Activated T-cell treated with anti-CD3 and anti-CD28 coated beads for 4 hours (primary cell): ENCODE measurements around the gene REM1.
"Not testable (repeated sequence)": the region's sequence is repeated elsewhere in the genome, so short reads cannot be mapped to it uniquely, and the experiment has no call there.

Experiments
- DNase-seq: peaks from one replicate; pipeline ENCODE4 v3.0.0-alpha.2; 2020

Gene REM1

GRCh38 chr20:31485450-31486339, 10.6 kb downstream of the REM1 start:
- DNase-seq = no peak

DNA sequence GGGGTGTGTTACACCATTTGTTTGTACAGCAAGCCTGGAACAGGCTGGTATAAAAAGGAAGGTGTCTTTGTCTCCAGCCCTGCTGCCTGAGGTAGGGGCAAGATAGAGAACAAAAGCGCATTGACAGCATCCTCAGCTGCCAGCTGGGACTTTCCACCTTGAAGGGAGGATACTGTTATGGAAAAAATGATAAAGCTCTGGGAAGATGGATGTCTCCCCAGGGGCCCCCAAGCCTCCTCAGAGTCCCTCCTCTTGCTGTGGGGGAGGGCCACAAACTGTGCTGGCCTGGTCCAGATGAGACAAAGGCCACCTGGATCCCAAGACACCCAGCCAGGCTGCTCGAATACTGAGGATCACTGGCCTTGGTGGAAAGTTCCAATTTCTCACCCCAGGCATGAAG, 13.0 kb downstream of the REM1 start:
- DNase-seq = no peak

GRCh38 chr20:31489152-31489551, 14.1 kb downstream of the REM1 start:
- DNase-seq = no peak

DNA sequence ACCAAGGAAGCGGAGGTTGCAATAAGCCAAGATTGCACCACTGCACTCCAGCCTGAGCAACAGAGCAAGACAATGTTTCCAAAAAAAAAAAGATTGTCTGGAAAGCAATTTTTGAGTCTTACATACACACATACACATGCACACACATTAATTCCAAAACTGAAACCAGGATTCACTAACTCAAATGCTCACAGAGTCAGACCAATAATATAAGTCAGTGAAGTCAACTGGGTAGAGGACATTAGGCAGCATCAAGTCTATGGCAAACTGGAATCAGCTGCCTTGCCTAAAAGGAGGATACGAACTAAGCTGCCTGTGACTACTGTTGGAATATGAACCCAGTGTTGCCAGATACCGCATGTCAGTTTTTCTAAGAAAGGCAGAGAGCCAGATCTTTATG, 15.7 kb downstream of the REM1 start:
- DNase-seq = no peak

DNA sequence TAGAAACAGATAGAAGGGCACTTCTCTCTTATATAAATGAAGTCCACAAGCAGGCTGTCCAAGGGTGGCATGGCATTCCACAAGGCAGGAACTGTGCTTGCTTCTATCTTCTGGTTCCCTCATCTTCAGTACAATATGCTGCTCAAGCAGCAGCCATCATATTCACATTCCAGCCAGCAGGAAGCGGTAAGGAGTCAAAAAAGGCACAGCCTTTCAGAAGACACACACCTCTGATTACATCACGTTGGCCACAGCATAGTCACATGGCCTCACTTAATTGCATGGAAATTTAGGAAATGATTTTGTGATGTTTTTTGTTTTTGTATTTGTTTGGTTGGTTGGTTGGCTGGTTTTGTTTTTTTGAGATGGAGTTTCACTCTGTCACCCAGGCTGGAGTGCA, 19.0 kb downstream of the REM1 start:
- no peak for DNase-seq

DNA sequence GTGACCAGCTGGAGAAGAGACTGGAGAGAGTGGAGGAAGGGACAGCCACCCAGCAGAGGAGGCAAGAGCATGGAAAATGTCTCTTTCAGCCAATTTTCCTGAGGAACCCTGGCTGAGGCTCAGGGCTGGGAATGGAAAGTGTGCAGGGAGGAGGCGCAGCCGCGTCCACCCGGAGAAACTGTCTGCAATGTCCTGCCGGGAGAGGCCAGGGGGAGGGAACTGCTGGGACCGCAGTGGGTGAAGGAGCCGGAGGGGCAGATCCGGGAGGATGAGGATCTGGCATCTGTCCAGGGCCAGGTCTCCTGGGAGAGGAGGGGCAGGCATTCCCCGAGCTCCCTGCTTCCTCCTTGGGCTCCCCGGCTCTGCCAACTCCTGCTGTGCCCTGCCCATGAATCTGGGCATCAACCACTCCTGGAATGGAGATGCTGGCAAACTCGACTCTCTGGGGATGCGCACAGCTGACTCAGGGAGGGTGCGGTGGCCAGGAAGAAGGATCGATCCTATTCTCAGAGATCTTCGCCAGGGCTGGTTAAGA, 21.7 kb downstream of the REM1 start:
- no peak for DNase-seq

DNA sequence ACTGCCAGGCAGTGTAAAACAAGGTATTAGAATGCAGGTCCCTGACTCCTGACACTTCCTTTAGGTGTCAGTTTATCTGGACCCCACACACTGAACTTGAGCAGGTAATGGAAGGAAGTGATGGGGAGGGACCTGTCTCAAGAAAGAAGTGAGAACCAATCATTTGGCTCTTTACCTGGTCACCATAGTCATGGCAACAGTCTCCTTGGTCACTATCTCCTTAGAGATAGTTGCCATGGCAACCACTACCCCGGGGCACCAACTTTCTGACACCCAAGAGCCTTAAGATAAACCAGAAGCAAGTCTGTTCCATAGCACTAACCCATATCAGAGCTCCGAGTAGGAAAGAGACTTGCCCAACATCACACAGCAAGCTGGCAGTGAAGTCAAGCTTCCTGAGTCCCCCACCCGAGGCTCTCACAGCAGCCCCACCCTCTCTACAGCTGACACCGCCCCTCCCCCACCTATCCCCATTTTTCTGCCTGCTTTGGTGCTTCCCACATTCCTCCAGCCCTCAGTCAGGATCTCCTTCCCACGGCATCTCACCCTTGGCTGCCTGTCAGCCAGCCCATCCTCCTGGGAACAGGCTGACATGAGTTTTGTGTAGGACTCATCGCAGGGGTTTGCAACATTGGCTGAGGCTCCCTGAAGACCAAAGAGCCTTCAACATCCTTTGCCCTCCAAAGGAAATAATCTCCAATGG, 22.9 kb downstream of the REM1 start:
- no peak for DNase-seq

GRCh38 chr20:31500527-31500926, 25.4 kb downstream of the REM1 start:
- no peak for DNase-seq

- DNase-seq = peak; percentile 63
Measured at GRCh38 chr20:31502884-31503673, 28.0 kb downstream of the REM1 start.

GRCh38 chr20:31505903-31506302, 30.8 kb downstream of the REM1 start:
- DNase-seq = no peak

- DNase-seq = no peak
Measured at GRCh38 chr20:31508517-31509244, 33.6 kb downstream of the REM1 start.

DNA sequence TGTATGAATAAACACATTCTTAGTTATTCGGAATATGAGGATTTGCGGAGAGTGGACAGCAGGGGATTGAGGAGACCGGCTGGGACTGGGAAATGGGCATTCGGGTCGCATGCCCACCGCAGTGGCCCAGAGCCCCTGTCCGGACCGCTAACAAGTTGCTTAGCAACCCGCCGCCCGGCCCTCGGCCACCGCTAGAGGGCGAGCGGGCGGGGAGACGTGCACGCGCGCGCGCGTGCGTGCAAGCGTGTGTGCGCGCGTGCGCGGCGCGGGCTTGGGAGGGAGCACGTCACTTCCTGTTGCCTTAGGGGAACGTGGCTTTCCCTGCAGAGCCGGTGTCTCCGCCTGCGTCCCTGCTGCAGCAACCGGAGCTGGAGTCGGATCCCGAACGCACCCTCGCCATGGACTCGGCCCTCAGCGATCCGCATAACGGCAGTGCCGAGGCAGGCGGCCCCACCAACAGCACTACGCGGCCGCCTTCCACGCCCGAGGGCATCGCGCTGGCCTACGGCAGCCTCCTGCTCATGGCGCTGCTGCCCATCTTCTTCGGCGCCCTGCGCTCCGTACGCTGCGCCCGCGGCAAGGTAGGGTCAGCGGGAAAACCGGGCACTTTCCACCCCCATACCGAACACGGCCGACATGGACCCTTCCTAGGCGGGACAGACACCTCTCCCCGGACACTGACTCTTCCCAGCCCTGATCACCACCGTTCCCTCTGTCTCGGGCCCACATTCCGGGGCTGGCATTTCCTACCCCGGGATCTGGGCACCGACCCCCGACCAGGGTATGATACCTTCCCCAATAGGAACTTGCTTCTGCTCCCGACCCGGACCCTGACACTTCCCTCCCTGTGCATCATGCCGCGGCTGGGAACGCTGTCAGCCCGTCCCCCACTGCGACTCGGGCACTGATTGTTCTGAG, 39.3 kb downstream of the REM1 start, which contains the start of gene HM13:
Gene HM13 (plus strand): TSS at position 289 of the 918 bp plus-strand sequence. CDS start 110 bp downstream, at position 399.
- DNase-seq = peak; percentile 78

- no peak for DNase-seq
Measured at GRCh38 chr20:31515072-31515774, 40.1 kb downstream of the REM1 start.

- no peak for DNase-seq
Measured at GRCh38 chr20:31515775-31516107, 40.7 kb downstream of the REM1 start.

- no peak for DNase-seq
Measured at GRCh38 chr20:31516166-31516565, 41.1 kb downstream of the REM1 start.

DNA sequence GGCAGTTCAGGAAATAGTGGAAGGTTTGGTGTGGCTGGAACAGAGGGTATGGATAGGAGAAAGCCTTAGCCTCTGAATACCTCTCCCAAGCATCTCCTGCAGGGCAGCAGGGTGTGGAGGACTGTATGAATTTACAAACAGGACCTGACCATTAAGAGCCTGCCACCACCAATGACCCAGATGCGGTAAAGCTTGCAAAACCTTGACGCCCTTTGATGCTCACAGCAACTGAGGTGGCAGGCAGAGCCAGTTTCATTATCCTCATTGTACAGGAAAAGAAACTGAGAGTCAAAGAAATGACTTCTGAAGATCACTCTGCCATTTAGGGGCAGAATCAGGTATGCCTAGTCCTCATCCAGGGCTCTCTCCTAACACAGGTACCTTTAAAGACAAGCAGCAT, 41.6 kb downstream of the REM1 start:
- DNase-seq = no peak

DNA sequence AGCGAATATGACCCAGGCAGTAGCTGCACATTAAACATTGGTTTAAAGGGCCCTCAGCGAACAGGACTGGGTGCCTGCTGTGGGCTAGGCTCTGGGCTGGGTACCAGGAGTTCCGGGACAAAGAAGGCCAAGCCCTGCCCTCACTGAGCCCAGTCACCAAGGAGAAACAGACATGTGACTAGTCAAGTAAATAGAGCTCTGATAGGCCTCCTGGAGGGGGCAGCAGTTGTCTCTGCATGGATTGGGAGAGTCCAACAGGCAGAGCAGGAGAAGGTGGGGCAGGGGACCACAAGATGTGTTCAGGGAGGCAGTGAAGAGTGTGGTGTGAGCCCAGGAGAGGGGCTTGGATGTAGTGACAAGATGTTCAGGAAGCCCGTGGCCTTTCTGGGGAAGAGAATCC, 42.3 kb downstream of the REM1 start:
- no peak for DNase-seq

- not testable (repeated sequence) for DNase-seq
Measured at GRCh38 chr20:31521267-31521666, 46.2 kb downstream of the REM1 start.

DNA sequence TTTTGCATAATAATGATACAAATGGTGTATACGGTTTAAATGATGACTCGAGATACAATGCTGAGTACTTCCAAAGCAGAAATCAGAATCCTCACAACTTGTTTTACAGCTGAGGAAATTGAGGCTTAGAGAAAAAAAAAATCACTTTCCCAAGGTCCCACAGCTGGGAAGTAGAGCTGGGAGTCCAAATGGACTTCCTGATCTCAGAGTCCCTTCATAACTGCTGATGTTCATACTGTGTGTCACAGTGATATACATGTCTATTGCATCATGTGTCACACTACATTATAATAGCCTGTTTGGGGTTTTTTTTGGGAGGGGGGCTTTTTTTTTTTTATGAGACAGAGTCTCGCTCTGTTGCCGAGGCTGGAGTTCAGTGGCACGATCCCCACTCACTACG, 47.6 kb downstream of the REM1 start:
- no peak for DNase-seq
